AG04450 (cell line): ENCODE data around the gene NUMB. TPM values are rescaled to one million over a fixed set of nuclear protein-coding genes. Genes with fewer than 3 reads are reported as not detected.

ENCODE experiments used
- CTCF ChIA-PET: fragments of 300-600, 350-600 bp; formaldehyde crosslinking; extraction: SDS; loops from one replicate; lab custom pipeline; 2022; ENCODE audit warnings: antibody characterized with exemption, inconsistent platforms; lab: Charles Lee
- POLR2A ChIA-PET: fragments of 350-600 bp; formaldehyde crosslinking; extraction: SDS; loops from one replicate; lab custom pipeline; 2021; ENCODE audit warnings: antibody characterized with exemption, inconsistent platforms; lab: Yijun Ruan, JAX
- DNase-seq: peaks from one replicate; pipeline ENCODE4 v3.0.0-alpha.2; 2011; ENCODE audit warnings: low read depth, low spot score
- H3K27ac ChIP-seq: one replicate; pipeline ENCODE4 v1.5.1; 2012; ENCODE audit warnings: low read depth, low read length, control low read depth
- H3K27me3 ChIP-seq: one replicate; pipeline ENCODE4 v1.6.0; 2012; ENCODE audit warnings: low read length; ENCODE audit not compliant: control insufficient read depth, insufficient read depth
- H3K4me3 ChIP-seq: 2 replicates; pipeline ENCODE4 v1.5.1; 2011; ENCODE audit warnings: mild to moderate bottlenecking, low read depth, low read length, control low read depth
- H3K9me3 ChIP-seq: 2 replicates; pipeline ENCODE4 v1.5.1; 2012; ENCODE audit warnings: low read length; ENCODE audit not compliant: control insufficient read depth, insufficient read depth
- CTCF ChIP-seq: IDR thresholded peaks from 2 replicates; pipeline ENCODE4 v1.5.1; 2011; ENCODE audit warnings: low read depth, low read length, control low read depth, inconsistent platforms
- polyA plus RNA-seq: library from polyadenylated mRNA; depleted of rRNA; stranded (reverse); fragments of >200 nt; gene quantifications from 2 replicates; pipeline ENCODE4 v1.2.3, GENCODE V29; 2011

NUMB gene
- polyA plus RNA-seq, 1 experiment, result 152 TPM

- ChIA-PET POLR2A (no interaction called here), CTCF (no interaction called here)
- Histone ChIP-seq H3K27ac (no peak overlapping the region), H3K4me3 (no peak overlapping the region), H3K27me3 (no peaks in the 10 kb centered on the region), H3K9me3 (no peaks in the 10 kb centered on the region)
- DNase-seq, result no peak
- no peak for TF ChIP-seq CTCF
These were observed 36.2 kb upstream of the NUMB start for GRCh38 chr14:73494593-73494992.

GRCh38 chr14:73492670-73493069, 34.3 kb upstream of the NUMB start:
- Histone ChIP-seq H3K4me3 (peak overlapping the region; percentile 73; the same call in 1 of the 2 replicates), H3K27ac (no peak overlapping the region), H3K9me3 (no peaks in the 10 kb centered on the region), H3K27me3 (peaks cover 3% of the 10 kb centered on the region)
- ChIA-PET POLR2A (no interaction called here), CTCF (no interaction called here)
- no peak for DNase-seq
- TF ChIP-seq CTCF, result no peak

GRCh38 chr14:73492043-73492552, 33.8 kb upstream of the NUMB start:
- no peaks in the 10 kb centered on the region for H3K9me3 ChIP-seq
- no peak for DNase-seq
- TF ChIP-seq CTCF, result no peak
- POLR2A ChIA-PET, result no interaction called here
- H3K4me3 ChIP-seq, result peak overlapping the region; percentile 73
- peaks cover 4% of the 10 kb centered on the region for H3K27me3 ChIP-seq
- CTCF ChIA-PET, result interaction anchor here (1.6 kb wide), 1 partner anchor 141 kb away, joined by 4 read pairs; no protein-coding TSS in a partner anchor
- H3K27ac ChIP-seq, result no peak overlapping the region

- H3K9me3 ChIP-seq, result no peaks in the 10 kb centered on the region
- ChIA-PET CTCF (interaction anchor here (1.0 to 1.6 kb wide), 2 partner anchors 142 to 229 kb away, joined by 4 read pairs; no protein-coding TSS in a partner anchor), POLR2A (interaction anchor here (0.6 to 1.5 kb wide), 6 partner anchors 23 to 361 kb away, joined by 3 to 10 read pairs (median 4); partner anchors contain the start of genes ACOT2, ACOT6 and PSEN1)
- DNase-seq, result peak; percentile 8
- peak overlapping the region; percentile 31 for H3K27ac ChIP-seq
- peak overlapping the region; percentile 73 for H3K4me3 ChIP-seq
- no peak for TF ChIP-seq CTCF
- peaks cover 4% of the 10 kb centered on the region for H3K27me3 ChIP-seq
These were observed 33.1 kb upstream of the NUMB start for GRCh38 chr14:73491256-73492042.

- Histone ChIP-seq H3K27me3 (peaks cover 4% of the 10 kb centered on the region), H3K27ac (no peak overlapping the region), H3K9me3 (no peaks in the 10 kb centered on the region), H3K4me3 (no peak overlapping the region)
- ChIA-PET POLR2A (no interaction called here), CTCF (interaction anchor here (0.8 to 1.5 kb wide), 2 partner anchors 12 to 195 kb away, joined by 3 to 5 read pairs; no protein-coding TSS in a partner anchor)
- no peak for TF ChIP-seq CTCF
- no peak for DNase-seq
These were observed 31.3 kb upstream of the NUMB start for GRCh38 chr14:73489481-73490175.
